ENCODE data around the gene TUSC2.

GRCh38 chr3:50321336-50322114 lies 6.5 kb downstream of the TUSC2 start:
- TF ChIP-seq POLR2AphosphoS5 (IDR thresholded peaks at IDR 0.05; ENCODE audit: borderline replicate concordance, low read depth, low read length) (no peak; the same call in 1 of the 2 replicates), EZH2 (IDR thresholded peaks at IDR 0.05) (no peak)
